SK-N-SH treated with all-trans-retinoic acid at 6 μM for 48 hours (cell line): ENCODE measurements around the gene ANKRD45.

Experiments
- ATAC-seq: fragments of 200-7000 bp; cut with Tn5 transposase; 3 replicates; pipeline ENCODE4 v1.9.1; 2020; ENCODE audit warnings: mild to moderate bottlenecking, moderate library complexity
- ARNTL ChIP-seq: fragments of 450-650 bp; formaldehyde crosslinking; IDR thresholded peaks from 2 replicates; pipeline ENCODE4 v1.5.0; 2020; ENCODE audit warnings: low read depth, mild to moderate bottlenecking, moderate library complexity, borderline replicate concordance
- BACH2 ChIP-seq: fragments of 250-450 bp; sonication (Bioruptor Pico); IDR thresholded peaks from 2 replicates; pipeline ENCODE4 v1.9.0; 2021; ENCODE audit warnings: mild to moderate bottlenecking, borderline replicate concordance
- CSDC2 ChIP-seq: fragments of 250-450 bp; sonication (Bioruptor Pico); IDR thresholded peaks from 2 replicates; pipeline ENCODE4 v1.5.0; 2020; ENCODE audit warnings: mild to moderate bottlenecking, moderate library complexity
- ESRRG ChIP-seq: fragments of 250-450 bp; sonication (Bioruptor Pico); IDR thresholded peaks from 2 replicates; pipeline ENCODE4 v1.6.1; 2021; ENCODE audit warnings: mild to moderate bottlenecking
- OSR1 ChIP-seq: fragments of 250-450 bp; sonication (Bioruptor Pico); IDR thresholded peaks from 2 replicates; pipeline ENCODE4 v1.8.0; 2022; ENCODE audit warnings: moderate library complexity, mild to moderate bottlenecking, inconsistent platforms
- PPARA ChIP-seq: fragments of 250-450 bp; sonication (Bioruptor Pico); IDR thresholded peaks from 2 replicates; pipeline ENCODE4 v1.5.0; 2020; ENCODE audit warnings: mild to moderate bottlenecking, borderline replicate concordance
- RARB ChIP-seq: fragments of 250-450 bp; sonication (Bioruptor Pico); IDR thresholded peaks from 2 replicates; pipeline ENCODE4 v1.8.0; 2021; ENCODE audit warnings: mild to moderate bottlenecking, moderate library complexity
- SNAI2 ChIP-seq: fragments of 250-450 bp; sonication (Bioruptor Pico); IDR thresholded peaks from 2 replicates; pipeline ENCODE4 v1.5.0; 2020; ENCODE audit warnings: mild to moderate bottlenecking, moderate library complexity
- TCF4 ChIP-seq: fragments of 250-450 bp; sonication (Bioruptor Pico); IDR thresholded peaks from 2 replicates; pipeline ENCODE4 v1.8.0; 2021; ENCODE audit warnings: mild to moderate bottlenecking, moderate library complexity, borderline replicate concordance
- TOX ChIP-seq: fragments of 250-450 bp; sonication (Bioruptor Pico); IDR thresholded peaks from 2 replicates; pipeline ENCODE4 v1.8.0; 2021; ENCODE audit warnings: mild to moderate bottlenecking, moderate library complexity, borderline replicate concordance
- ZC3H10 ChIP-seq: fragments of 250-450 bp; sonication (Bioruptor Pico); IDR thresholded peaks from 2 replicates; pipeline ENCODE4 v1.5.1; 2021; ENCODE audit warnings: mild to moderate bottlenecking, moderate library complexity
- ZFP3 ChIP-seq: fragments of 250-450 bp; sonication (Bioruptor Pico); IDR thresholded peaks from 2 replicates; pipeline ENCODE4 v1.5.0; 2020; ENCODE audit warnings: mild to moderate bottlenecking, moderate library complexity
- ZNF565 ChIP-seq: fragments of 450-650 bp; formaldehyde crosslinking; conservative IDR thresholded peaks from 2 replicates; pipeline ENCODE4 v1.5.0; 2020; ENCODE audit warnings: low read depth, mild to moderate bottlenecking, moderate library complexity
- ZNF70 ChIP-seq: fragments of 450-650 bp; formaldehyde crosslinking; IDR thresholded peaks from 2 replicates; pipeline ENCODE4 v1.5.0; 2020; ENCODE audit warnings: mild to moderate bottlenecking, moderate library complexity
- ZNF8 ChIP-seq: fragments of 450-650 bp; formaldehyde crosslinking; IDR thresholded peaks from 2 replicates; pipeline ENCODE4 v1.5.0; 2020; ENCODE audit warnings: mild to moderate bottlenecking, moderate library complexity
- TF ChIP-seq, protein P1 (sequence below): fragments of 250-450 bp; sonication (Bioruptor Pico); IDR thresholded peaks from 2 replicates; pipeline ENCODE4 v1.8.0; 2020; ENCODE audit warnings: mild to moderate bottlenecking, moderate library complexity, borderline replicate concordance
- TF ChIP-seq, protein P2 (sequence below): fragments of 250-450 bp; sonication (Bioruptor Pico); IDR thresholded peaks from 2 replicates; pipeline ENCODE4 v1.5.0; 2020; ENCODE audit warnings: mild to moderate bottlenecking, moderate library complexity
- TF ChIP-seq, protein P3 (sequence below): fragments of 250-450 bp; sonication (Bioruptor Pico); IDR thresholded peaks from 2 replicates; pipeline ENCODE4 v1.5.1; 2020; ENCODE audit warnings: low read depth, mild to moderate bottlenecking, moderate library complexity
- TF ChIP-seq, protein P4 (sequence below): fragments of 250-450 bp; sonication (Bioruptor Pico); IDR thresholded peaks from 2 replicates; pipeline ENCODE4 v1.5.1; 2021; ENCODE audit warnings: mild to moderate bottlenecking, moderate library complexity
- TF ChIP-seq, protein P5 (sequence below): fragments of 250-450 bp; sonication (Bioruptor Pico); IDR thresholded peaks from 2 replicates; pipeline ENCODE4 v1.8.0; 2021; ENCODE audit warnings: low read depth, mild to moderate bottlenecking, moderate library complexity, borderline replicate concordance

ANKRD45 gene

DNA sequence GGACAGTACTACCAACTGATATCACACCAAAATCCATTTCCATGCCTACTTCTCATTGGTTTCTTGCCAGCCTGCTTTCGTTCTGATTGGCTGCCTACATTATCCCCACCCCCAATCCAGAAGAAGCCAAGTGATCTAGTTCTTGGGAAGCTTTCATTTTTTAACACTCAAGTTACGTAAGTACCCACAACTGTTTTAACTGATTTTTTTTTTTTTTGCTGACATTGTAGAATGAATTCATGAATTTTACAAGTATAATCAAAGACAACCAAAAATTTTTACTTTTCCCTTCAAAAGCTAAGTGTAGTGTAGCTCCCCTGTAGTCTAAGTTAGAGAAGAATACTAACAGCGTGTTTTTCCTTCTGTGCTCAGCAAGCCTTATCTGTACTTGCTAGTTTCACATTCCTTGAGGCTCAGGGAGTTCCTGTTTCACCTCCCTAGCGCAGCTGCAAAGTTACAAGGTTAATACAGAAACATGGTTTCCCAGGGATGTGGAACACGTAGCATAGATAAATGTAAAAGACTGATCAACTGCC, 66.5 kb downstream of the ANKRD45 start, which contains the start of gene SLC9C2 (continued):
- TF ChIP-seq, protein P1, sequence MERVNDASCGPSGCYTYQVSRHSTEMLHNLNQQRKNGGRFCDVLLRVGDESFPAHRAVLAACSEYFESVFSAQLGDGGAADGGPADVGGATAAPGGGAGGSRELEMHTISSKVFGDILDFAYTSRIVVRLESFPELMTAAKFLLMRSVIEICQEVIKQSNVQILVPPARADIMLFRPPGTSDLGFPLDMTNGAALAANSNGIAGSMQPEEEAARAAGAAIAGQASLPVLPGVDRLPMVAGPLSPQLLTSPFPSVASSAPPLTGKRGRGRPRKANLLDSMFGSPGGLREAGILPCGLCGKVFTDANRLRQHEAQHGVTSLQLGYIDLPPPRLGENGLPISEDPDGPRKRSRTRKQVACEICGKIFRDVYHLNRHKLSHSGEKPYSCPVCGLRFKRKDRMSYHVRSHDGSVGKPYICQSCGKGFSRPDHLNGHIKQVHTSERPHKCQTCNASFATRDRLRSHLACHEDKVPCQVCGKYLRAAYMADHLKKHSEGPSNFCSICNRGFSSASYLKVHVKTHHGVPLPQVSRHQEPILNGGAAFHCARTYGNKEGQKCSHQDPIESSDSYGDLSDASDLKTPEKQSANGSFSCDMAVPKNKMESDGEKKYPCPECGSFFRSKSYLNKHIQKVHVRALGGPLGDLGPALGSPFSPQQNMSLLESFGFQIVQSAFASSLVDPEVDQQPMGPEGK (CRISPR knock-in tag) = no peak
- TF ChIP-seq, protein P2, sequence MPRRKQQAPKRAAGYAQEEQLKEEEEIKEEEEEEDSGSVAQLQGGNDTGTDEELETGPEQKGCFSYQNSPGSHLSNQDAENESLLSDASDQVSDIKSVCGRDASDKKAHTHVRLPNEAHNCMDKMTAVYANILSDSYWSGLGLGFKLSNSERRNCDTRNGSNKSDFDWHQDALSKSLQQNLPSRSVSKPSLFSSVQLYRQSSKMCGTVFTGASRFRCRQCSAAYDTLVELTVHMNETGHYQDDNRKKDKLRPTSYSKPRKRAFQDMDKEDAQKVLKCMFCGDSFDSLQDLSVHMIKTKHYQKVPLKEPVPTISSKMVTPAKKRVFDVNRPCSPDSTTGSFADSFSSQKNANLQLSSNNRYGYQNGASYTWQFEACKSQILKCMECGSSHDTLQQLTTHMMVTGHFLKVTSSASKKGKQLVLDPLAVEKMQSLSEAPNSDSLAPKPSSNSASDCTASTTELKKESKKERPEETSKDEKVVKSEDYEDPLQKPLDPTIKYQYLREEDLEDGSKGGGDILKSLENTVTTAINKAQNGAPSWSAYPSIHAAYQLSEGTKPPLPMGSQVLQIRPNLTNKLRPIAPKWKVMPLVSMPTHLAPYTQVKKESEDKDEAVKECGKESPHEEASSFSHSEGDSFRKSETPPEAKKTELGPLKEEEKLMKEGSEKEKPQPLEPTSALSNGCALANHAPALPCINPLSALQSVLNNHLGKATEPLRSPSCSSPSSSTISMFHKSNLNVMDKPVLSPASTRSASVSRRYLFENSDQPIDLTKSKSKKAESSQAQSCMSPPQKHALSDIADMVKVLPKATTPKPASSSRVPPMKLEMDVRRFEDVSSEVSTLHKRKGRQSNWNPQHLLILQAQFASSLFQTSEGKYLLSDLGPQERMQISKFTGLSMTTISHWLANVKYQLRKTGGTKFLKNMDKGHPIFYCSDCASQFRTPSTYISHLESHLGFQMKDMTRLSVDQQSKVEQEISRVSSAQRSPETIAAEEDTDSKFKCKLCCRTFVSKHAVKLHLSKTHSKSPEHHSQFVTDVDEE (CRISPR knock-in tag) = no peak
- TF ChIP-seq ZNF70 (CRISPR knock-in tag) (no peak), ZNF8 (CRISPR knock-in tag) (no peak), ZFP3 (CRISPR knock-in tag) (no peak)
- TF ChIP-seq, protein P3, sequence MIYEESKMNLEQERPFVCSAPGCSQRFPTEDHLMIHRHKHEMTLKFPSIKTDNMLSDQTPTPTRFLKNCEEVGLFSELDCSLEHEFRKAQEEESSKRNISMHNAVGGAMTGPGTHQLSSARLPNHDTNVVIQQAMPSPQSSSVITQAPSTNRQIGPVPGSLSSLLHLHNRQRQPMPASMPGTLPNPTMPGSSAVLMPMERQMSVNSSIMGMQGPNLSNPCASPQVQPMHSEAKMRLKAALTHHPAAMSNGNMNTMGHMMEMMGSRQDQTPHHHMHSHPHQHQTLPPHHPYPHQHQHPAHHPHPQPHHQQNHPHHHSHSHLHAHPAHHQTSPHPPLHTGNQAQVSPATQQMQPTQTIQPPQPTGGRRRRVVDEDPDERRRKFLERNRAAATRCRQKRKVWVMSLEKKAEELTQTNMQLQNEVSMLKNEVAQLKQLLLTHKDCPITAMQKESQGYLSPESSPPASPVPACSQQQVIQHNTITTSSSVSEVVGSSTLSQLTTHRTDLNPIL (CRISPR knock-in tag) = no peak

DNA sequence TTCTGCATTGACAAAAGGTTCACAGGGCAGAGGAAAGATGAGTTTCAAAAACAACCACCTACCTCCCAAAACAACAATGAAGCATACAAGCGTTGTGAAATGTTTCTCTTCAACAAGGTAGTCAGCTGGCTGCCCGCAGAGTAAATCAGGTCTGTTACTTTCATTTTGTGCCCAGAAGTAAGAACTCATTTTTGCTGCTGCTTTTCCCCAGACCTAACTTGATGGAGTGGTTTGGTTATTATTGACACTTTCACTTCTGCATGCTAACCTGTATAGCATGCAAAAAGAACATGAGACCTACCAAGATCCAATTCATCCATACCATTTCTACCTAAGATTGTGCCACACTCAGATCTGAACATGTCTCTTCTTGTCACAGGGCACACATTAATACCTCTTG, 68.1 kb downstream of the ANKRD45 start:
- TF ChIP-seq ARNTL (CRISPR knock-in tag) (no peak), ESRRG (CRISPR knock-in tag) (no peak), CSDC2 (no peak), TOX (no peak), SNAI2 (CRISPR knock-in tag) (no peak), ZC3H10 (CRISPR knock-in tag) (no peak), ZNF70 (CRISPR knock-in tag) (no peak), RARB (CRISPR knock-in tag) (no peak), OSR1 (no peak), TCF4 (CRISPR knock-in tag) (no peak), ZNF565 (CRISPR knock-in tag) (no peak), PPARA (CRISPR knock-in tag) (no peak), BACH2 (no peak)
- TF ChIP-seq, protein P1 (CRISPR knock-in tag) = no peak
- TF ChIP-seq, protein P4, sequence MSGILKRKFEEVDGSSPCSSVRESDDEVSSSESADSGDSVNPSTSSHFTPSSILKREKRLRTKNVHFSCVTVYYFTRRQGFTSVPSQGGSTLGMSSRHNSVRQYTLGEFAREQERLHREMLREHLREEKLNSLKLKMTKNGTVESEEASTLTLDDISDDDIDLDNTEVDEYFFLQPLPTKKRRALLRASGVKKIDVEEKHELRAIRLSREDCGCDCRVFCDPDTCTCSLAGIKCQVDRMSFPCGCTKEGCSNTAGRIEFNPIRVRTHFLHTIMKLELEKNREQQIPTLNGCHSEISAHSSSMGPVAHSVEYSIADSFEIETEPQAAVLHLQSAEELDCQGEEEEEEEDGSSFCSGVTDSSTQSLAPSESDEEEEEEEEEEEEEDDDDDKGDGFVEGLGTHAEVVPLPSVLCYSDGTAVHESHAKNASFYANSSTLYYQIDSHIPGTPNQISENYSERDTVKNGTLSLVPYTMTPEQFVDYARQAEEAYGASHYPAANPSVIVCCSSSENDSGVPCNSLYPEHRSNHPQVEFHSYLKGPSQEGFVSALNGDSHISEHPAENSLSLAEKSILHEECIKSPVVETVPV (CRISPR knock-in tag) = no peak
- TF ChIP-seq, protein P2 (CRISPR knock-in tag) = no peak
- TF ChIP-seq, protein P3 (CRISPR knock-in tag) = no peak
- TF ChIP-seq, protein P5, sequence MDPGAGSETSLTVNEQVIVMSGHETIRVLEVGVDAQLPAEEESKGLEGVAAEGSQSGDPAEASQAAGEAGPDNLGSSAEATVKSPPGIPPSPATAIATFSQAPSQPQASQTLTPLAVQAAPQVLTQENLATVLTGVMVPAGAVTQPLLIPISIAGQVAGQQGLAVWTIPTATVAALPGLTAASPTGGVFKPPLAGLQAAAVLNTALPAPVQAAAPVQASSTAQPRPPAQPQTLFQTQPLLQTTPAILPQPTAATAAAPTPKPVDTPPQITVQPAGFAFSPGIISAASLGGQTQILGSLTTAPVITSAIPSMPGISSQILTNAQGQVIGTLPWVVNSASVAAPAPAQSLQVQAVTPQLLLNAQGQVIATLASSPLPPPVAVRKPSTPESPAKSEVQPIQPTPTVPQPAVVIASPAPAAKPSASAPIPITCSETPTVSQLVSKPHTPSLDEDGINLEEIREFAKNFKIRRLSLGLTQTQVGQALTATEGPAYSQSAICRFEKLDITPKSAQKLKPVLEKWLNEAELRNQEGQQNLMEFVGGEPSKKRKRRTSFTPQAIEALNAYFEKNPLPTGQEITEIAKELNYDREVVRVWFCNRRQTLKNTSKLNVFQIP (CRISPR knock-in tag) = no peak
- TF ChIP-seq, all 23 proteins: peak for 0
- ATAC-seq = no peak
